GM12873 (cell line): Measurements from ENCODE around the gene FTCD.

Source experiments
- TF ChIP-seq, protein P1 (sequence below): IDR thresholded peaks from 2 replicates; pipeline ENCODE4 v1.5.1; 2012; ENCODE audit warnings: low read depth, mild to moderate bottlenecking, moderate library complexity, low read length, control low read depth; ENCODE audit not compliant: insufficient read depth; ENCODE audit errors: missing control alignments

Gene FTCD

DNA sequence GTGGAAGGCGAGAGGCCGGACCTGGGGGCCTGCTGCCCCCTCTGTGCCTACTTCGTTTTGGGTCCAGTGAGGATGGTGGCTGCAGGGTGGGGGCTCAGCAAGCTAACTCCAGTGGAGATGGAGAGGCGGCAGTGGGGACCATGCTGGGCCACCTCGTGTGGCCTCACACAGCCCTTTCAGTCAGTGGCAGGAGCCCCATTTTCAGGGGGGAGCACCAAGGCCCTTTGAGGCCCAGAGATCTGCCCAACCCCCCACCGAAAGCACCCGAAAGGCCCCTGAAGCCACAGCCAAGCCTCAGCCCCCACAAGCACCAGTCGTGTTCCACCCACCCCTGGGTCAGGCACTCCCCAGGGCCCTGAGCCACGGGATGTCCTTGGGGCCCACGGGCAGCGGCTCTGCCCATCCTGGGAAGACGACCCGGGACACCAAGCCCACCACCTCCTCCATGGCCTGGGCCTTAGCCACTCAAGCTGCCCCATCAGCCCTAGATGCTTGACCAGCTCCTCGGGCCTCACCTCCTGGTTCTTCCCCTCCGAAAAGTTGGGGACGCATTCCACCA is 345 bp downstream of the FTCD start:
- TF ChIP-seq, protein P1, sequence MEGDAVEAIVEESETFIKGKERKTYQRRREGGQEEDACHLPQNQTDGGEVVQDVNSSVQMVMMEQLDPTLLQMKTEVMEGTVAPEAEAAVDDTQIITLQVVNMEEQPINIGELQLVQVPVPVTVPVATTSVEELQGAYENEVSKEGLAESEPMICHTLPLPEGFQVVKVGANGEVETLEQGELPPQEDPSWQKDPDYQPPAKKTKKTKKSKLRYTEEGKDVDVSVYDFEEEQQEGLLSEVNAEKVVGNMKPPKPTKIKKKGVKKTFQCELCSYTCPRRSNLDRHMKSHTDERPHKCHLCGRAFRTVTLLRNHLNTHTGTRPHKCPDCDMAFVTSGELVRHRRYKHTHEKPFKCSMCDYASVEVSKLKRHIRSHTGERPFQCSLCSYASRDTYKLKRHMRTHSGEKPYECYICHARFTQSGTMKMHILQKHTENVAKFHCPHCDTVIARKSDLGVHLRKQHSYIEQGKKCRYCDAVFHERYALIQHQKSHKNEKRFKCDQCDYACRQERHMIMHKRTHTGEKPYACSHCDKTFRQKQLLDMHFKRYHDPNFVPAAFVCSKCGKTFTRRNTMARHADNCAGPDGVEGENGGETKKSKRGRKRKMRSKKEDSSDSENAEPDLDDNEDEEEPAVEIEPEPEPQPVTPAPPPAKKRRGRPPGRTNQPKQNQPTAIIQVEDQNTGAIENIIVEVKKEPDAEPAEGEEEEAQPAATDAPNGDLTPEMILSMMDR = no peak

GRCh38 chr21:46154155-46154954 is 1.0 kb downstream of the FTCD start:
- TF ChIP-seq, protein P1 = no peak

GRCh38 chr21:46153247-46154154 is 1.9 kb downstream of the FTCD start:
- TF ChIP-seq, protein P1 = peak; percentile 70

DNA sequence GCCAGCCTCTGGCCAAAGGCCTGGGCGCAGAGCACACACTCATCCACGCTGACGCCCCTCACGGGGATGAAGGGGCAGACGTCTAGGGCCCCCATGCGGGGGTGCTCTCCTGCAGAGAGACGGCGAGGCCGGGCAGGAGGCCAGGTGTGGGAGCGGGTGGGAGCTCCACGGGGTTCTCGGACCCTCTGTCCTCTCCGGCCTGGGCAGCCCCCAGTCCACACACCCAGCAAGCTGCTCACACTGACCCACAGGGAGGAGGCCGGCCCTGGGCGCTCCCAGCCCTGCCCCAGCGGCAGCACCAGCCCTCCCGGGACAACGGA is 2.5 kb downstream of the FTCD start:
- TF ChIP-seq, protein P1 = no peak

DNA sequence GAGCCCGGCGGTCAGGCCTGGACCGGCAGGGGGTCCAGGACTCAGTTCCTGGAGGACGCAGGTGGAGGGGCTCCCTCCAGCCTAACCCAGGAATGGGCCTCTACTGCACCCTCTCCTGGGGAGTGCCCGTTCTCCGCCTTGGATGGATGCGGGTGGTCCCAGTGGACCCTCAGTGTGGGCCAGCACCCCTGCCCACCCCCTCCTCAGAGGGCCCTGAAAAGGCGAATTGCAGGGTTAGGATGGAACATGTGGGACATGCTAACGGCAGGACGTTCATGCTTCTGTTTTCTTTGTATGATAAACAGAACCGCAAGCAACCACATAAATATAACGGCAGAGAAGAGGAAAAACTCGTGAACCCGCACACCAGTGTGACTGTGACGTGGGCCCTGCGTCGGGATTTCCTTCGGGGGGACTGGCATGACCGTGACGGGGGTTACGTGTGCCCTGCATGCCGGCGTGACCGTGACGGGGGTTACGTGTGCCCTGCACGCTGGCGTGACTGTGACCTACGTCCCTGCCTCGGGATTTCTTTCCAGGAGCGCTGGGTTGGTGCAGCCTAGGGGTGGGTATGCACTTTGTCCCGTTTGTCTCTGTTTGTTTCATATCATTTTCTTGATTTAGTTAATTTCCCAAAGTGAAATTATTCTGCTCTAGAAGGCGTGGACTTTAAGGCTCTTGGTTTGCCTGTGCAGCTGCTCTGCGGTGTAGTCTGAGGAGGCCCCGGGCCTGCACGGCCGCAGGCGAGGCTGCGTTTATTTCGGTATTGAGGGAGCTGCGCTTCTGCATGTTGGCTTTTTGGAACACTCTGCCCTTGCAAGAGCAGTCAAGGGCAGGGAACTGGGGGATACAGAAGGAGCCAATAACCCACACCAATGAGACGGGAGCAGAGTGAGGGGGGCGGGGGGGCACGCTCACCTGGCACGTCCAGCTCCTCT is 3.1 kb downstream of the FTCD start:
- TF ChIP-seq, protein P1 = no peak

GRCh38 chr21:46151261-46151988 is 4.0 kb downstream of the FTCD start:
- TF ChIP-seq, protein P1 = no peak
